Neutrophil (primary cell): ENCODE results near the gene EEF2K.
"Not testable (repeated sequence)": the region's sequence is repeated elsewhere in the genome, so short reads cannot be mapped to it uniquely, and the experiment has no call there.

Experiments used
- H3K27ac ChIP-seq: fragments of 200-600 bp; sonication (generic); 2 replicates; pipeline ENCODE4 v1.5.1; 2016; ENCODE audit warnings: mild to moderate bottlenecking, moderate library complexity
- H3K27me3 ChIP-seq: fragments of 200-600 bp; sonication (generic); 2 replicates; pipeline ENCODE4 v1.6.0; 2016; ENCODE audit warnings: mild to moderate bottlenecking
- H3K36me3 ChIP-seq: fragments of 200-600 bp; sonication (generic); 2 replicates; pipeline ENCODE4 v1.5.1; 2017
- H3K4me1 ChIP-seq, 2 experiments: fragments of 200-600 bp in 1 of 2; sonication (generic) in 1 of 2; 1 replicate in 1 of 2; 2 replicates in 1 of 2; pipeline versions ENCODE4 v1.5.1 to v1.6.1; 2013 to 2016; ENCODE audit warnings: low read depth in 1 of 2, low read length in 1 of 2, mild to moderate bottlenecking in 1 of 2, moderate library complexity in 1 of 2; ENCODE audit not compliant: control insufficient read depth in 1 of 2, insufficient read depth in 1 of 2
- H3K4me3 ChIP-seq, 2 experiments: fragments of 200-600 bp in 1 of 2; sonication (generic) in 1 of 2; 1 replicate in 1 of 2; 2 replicates in 1 of 2; pipeline ENCODE4 v1.5.1; 2013 to 2016; ENCODE audit warnings: low read depth in 1 of 2, low read length in 1 of 2, mild to moderate bottlenecking in 1 of 2, moderate library complexity in 1 of 2
- H3K9me3 ChIP-seq: fragments of 200-600 bp; sonication (generic); 2 replicates; pipeline ENCODE4 v1.5.1; 2016
- TF ChIP-seq, protein P1 (sequence below): fragments of 200-600 bp; sonication (generic); IDR thresholded peaks from 2 replicates; pipeline ENCODE4 v1.5.1; 2016; ENCODE audit warnings: antibody characterized with exemption

The EEF2K gene

DNA sequence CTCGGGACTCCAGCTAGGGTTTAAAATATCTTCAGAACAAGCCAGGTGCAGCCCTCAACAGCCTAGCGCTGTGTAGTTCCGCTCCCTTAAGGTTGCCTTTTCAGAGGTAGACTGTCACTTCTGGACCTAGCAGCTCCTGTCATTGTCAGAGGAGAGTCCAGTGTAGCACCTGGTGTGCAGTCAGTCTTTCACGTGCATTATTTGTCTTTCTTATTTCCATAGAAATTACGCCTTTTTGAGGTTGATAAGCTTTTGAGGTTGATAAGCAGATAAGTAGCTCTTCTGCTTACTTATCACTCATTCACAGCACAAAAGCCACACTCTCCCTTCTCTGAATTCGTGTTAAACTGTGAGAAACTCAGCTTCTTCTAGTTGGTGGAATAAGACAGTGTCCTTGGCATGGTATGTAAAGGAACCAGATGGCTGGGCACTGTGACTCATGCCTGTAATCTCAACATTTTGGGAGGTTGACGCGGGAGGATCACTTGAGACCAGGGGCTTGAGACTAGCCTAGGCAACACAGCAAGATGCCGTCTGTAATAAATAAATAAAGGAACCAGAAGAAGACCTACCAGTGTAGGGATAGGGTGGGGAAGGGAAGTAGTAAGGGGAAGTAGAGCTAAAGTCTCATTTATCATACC is 10.2 kb downstream of the EEF2K start:
- Histone ChIP-seq H3K27me3 (no peaks in the 10 kb centered on the region), H3K9me3 (no peaks in the 10 kb centered on the region), H3K4me3 (no peak overlapping the region), H3K36me3 (no peaks in the 10 kb centered on the region), H3K4me1 (peaks cover 8 to 18% of the 10 kb centered on the region in 2 experiments), H3K27ac (peak overlapping the region; percentile 8)
- TF ChIP-seq, protein P1, sequence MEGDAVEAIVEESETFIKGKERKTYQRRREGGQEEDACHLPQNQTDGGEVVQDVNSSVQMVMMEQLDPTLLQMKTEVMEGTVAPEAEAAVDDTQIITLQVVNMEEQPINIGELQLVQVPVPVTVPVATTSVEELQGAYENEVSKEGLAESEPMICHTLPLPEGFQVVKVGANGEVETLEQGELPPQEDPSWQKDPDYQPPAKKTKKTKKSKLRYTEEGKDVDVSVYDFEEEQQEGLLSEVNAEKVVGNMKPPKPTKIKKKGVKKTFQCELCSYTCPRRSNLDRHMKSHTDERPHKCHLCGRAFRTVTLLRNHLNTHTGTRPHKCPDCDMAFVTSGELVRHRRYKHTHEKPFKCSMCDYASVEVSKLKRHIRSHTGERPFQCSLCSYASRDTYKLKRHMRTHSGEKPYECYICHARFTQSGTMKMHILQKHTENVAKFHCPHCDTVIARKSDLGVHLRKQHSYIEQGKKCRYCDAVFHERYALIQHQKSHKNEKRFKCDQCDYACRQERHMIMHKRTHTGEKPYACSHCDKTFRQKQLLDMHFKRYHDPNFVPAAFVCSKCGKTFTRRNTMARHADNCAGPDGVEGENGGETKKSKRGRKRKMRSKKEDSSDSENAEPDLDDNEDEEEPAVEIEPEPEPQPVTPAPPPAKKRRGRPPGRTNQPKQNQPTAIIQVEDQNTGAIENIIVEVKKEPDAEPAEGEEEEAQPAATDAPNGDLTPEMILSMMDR = no peak

DNA sequence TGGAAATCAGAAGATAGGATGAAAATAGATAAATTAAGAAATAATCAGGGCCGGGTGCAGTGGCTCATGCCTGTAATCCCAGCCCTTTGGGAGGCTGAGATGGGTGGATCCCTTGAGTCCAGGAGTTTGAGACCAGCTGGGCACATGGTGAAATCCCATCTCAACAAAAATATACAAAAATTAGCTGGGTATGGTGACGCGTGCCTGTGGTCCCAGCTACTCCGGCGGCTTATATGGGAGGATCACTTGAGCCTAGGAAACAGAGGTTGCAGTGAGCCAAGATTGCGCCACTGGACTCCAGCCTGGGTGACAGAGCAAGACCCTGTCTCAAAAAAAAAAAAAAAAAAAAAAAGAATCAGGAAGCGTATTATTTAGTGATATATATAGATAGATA is 10.8 kb downstream of the EEF2K start:
- H3K36me3 ChIP-seq, H3K27ac ChIP-seq, H3K27me3 ChIP-seq: not testable (repeated sequence)

DNA sequence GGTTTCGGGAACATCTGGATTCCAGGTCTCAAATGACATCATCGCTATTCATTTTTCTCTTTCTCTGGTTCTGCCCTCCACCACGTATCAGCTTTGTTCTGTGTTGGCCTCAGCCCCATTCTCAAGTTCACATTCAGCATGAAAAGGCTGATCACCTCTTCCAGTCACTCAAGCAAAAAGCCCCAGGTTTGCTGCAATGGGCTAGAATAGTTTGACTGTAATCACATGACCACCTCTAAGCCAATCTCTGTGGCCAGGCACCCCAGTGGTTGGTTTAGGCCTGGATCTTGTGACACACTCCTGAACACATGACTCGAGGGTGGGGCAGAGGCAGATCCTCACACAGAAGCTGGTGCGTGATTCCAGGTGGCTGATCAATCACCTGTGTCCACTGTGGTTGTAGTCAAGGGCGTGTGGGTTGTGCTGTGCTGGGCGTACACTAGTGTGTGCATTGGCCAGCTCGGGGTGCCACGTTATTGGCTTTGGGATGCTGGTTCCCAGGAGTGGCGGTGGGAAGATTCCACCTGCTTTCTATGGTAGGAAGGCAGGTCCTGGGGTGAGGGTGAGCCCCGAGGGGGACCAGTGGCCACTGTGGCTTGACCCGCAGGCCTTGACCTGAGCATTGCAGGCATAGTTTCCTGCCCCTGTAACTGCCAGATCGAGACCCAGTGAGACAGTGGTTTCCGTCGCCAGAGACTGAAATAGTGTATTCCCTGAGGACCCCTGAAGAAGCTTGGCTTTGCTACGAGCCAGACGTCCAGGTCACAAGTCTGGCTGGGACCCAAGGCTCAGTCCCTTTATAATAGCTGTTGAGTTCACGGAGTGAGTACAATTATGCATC is 12.0 kb downstream of the EEF2K start:
- TF ChIP-seq, protein P1 = no peak
- Histone ChIP-seq H3K27ac (no peak overlapping the region), H3K4me3 (no peak overlapping the region), H3K9me3 (no peaks in the 10 kb centered on the region), H3K36me3 (no peaks in the 10 kb centered on the region), H3K4me1 (peaks cover 8 to 21% of the 10 kb centered on the region in 2 experiments), H3K27me3 (no peaks in the 10 kb centered on the region)

More for the DNA sequence above, 10.8 kb downstream of the EEF2K start:
- not testable (repeated sequence) for H3K9me3 ChIP-seq, H3K4me3 ChIP-seq
- peaks cover 8 to 18% of the 10 kb centered on the region in 2 experiments for H3K4me1 ChIP-seq

DNA sequence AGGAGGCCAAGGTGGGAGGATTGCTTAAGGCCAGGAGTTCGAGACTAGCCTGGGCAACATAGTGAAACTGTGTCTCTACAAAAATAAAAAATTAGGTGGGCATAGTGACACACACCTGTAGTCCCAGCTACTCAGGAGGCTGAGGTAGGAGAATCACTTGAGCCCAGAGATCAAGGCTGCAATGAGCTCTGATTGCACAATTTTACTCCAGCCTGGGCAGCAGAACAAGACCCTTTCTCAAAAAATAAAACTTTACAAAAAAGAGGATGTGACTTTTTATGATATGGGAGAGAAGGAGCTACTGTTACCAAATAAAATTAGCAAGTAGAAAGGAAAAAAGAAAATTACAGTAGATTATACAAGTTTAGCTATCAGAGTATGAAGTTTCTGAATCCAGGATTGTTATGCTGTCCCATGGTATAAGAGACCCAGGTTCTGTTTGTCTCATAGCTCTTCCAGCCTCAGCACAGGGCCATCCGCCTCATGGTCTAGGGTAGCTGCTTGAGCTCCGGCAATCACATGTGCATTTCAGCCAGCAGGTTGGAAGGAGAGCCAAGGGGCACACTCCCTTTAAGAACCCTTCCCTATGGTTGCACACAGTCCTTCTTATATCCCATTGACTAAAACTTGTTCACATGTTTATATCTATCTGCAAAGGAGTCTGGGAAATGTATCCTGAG is 13.5 kb downstream of the EEF2K start:
- Histone ChIP-seq H3K27me3 (no peaks in the 10 kb centered on the region), H3K4me1 (peaks cover 0 to 13% of the 10 kb centered on the region in 2 experiments), H3K4me3 (no peak overlapping the region), H3K27ac (no peak overlapping the region), H3K36me3 (no peaks in the 10 kb centered on the region), H3K9me3 (no peaks in the 10 kb centered on the region)
- TF ChIP-seq, protein P1 = no peak

DNA sequence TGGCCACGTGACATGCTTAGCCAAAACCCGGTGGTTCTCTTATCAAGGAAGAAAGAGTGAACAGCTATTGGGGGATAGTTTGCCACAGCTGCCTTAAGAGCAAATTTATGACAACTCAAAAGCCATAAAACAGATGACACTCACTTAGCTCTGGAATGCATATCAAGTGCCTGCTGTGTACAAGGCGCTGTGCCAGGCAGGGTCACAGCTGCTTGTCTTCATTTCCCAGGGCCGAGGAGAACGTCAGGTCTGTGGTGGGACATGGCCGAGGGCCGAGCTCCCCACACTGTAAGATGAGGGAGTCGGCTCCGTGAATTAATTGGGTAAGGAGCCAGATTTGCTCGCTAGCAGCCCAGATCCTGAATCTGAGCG is 14.0 kb downstream of the EEF2K start:
- H3K4me3 ChIP-seq = no peak overlapping the region
- H3K9me3 ChIP-seq = no peaks in the 10 kb centered on the region
- H3K4me1 ChIP-seq = peaks cover 0 to 13% of the 10 kb centered on the region in 2 experiments
- no peaks in the 10 kb centered on the region for H3K36me3 ChIP-seq
- no peaks in the 10 kb centered on the region for H3K27me3 ChIP-seq
- TF ChIP-seq, protein P1 = no peak
- H3K27ac ChIP-seq = no peak overlapping the region
